ENCODE results near the gene RNF8. TPM values are rescaled to one million over a fixed set of nuclear protein-coding genes. Genes with fewer than 3 reads are reported as not detected.

RNF8 gene
- total and polyA plus RNA-seq, 9 of the 15 experiments (the other 6 are each of a cell fraction or from before 2014, with no cell fraction given), result 10.6 to 47.0 (median 37.5) TPM

DNA sequence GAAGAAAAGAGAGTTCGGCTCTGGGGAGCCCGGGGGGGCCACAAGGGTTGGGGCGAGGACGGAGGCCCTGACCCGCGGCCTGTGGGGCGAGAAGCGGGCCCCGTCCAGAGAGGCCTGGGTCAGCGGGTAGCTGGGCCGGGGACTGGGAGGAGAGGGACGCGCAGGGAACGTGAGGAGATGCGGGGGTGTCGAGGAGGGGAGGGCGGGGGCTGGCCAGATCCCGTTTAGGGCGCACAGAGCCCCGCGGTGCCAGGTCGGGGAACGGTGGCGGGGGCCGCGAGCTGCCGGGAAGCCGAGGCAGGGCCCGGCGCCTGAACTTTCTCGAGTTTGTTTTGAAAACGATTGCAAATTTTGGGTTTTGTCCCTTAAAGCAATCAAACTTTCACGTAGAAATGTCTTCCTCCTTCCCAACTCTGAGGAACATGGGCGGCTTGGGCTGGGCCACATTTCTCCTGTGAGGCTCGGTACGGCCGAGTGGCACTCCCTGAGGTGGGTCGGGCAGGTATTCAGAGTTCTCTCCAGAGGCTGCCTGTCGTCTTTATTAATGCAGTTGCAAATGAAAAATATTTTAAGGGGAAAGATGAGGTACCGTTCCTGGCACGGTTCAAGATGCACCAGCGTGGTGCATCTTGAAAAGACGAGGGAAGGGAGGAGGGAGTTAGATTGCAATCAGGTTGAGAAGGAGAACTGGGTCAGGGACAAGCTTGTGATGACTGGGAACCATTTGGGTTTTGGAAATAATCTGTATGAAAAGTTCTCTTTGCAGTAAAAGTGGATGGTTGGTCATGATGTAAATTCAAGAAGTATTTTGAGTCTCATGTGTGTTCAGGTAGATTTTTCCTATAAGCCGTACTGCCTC, 972 bp downstream of the RNF8 start (continued):
- peak; percentile 17 for TF ChIP-seq TAF1 (IDR thresholded peaks at IDR 0.05; ENCODE audit: control insufficient read depth, extremely low read depth, insufficient read depth, low read length, severe bottlenecking)
- TF ChIP-seq EWSR1 (IDR thresholded peaks at IDR 0.05; ENCODE audit: borderline replicate concordance, low read depth, partially characterized antibody), result no peak
- TF ChIP-seq, protein P1, sequence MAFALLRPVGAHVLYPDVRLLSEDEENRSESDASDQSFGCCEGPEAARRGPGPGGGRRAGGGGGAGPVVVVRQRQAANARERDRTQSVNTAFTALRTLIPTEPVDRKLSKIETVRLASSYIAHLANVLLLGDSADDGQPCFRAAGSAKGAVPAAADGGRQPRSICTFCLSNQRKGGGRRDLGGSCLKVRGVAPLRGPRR (CRISPR knock-in tag; IDR thresholded peaks at IDR 0.05), result no peak
- TF ChIP-seq, protein P2, sequence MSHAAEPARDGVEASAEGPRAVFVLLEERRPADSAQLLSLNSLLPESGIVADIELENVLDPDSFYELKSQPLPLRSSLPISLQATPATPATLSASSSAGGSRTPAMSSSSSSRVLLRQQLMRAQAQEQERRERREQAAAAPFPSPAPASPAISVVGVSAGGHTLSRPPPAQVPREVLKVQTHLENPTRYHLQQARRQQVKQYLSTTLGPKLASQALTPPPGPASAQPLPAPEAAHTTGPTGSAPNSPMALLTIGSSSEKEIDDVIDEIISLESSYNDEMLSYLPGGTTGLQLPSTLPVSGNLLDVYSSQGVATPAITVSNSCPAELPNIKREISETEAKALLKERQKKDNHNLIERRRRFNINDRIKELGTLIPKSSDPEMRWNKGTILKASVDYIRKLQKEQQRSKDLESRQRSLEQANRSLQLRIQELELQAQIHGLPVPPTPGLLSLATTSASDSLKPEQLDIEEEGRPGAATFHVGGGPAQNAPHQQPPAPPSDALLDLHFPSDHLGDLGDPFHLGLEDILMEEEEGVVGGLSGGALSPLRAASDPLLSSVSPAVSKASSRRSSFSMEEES (CRISPR knock-in tag; IDR thresholded peaks at IDR 0.05), result no peak
- TF ChIP-seq PHTF2 (CRISPR knock-in tag; IDR thresholded peaks at IDR 0.05), result no peak
- TF ChIP-seq, protein P3, sequence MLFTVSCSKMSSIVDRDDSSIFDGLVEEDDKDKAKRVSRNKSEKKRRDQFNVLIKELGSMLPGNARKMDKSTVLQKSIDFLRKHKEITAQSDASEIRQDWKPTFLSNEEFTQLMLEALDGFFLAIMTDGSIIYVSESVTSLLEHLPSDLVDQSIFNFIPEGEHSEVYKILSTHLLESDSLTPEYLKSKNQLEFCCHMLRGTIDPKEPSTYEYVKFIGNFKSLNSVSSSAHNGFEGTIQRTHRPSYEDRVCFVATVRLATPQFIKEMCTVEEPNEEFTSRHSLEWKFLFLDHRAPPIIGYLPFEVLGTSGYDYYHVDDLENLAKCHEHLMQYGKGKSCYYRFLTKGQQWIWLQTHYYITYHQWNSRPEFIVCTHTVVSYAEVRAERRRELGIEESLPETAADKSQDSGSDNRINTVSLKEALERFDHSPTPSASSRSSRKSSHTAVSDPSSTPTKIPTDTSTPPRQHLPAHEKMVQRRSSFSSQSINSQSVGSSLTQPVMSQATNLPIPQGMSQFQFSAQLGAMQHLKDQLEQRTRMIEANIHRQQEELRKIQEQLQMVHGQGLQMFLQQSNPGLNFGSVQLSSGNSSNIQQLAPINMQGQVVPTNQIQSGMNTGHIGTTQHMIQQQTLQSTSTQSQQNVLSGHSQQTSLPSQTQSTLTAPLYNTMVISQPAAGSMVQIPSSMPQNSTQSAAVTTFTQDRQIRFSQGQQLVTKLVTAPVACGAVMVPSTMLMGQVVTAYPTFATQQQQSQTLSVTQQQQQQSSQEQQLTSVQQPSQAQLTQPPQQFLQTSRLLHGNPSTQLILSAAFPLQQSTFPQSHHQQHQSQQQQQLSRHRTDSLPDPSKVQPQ (CRISPR knock-in tag; IDR thresholded peaks at IDR 0.05; ENCODE audit: borderline replicate concordance), result no peak
- no peak for TF ChIP-seq CHD1 (IDR thresholded peaks at IDR 0.05; ENCODE audit: low read length)
- TF ChIP-seq NCOA1 (IDR thresholded peaks at IDR 0.05; ENCODE audit: low read depth), result 0 out of 2 replicates have a peak, but pooled peaks have one; percentile 1
- no peak for TF ChIP-seq ATF1 (CRISPR knock-in tag; IDR thresholded peaks at IDR 0.05)
- TF ChIP-seq ATF1 (tag; IDR thresholded peaks at IDR 0.05), result no peak
- no peak for TF ChIP-seq TCF3 (CRISPR knock-in tag; IDR thresholded peaks at IDR 0.05)
- TF ChIP-seq DMBX1 (CRISPR knock-in tag; IDR thresholded peaks at IDR 0.05; ENCODE audit: borderline replicate concordance), result no peak
- TF ChIP-seq ZNF347 (CRISPR knock-in tag; IDR thresholded peaks at IDR 0.05; ENCODE audit: low read depth), result no peak
- no peak for TF ChIP-seq IRF2 (CRISPR knock-in tag; IDR thresholded peaks at IDR 0.05)
- TF ChIP-seq, protein P4, sequence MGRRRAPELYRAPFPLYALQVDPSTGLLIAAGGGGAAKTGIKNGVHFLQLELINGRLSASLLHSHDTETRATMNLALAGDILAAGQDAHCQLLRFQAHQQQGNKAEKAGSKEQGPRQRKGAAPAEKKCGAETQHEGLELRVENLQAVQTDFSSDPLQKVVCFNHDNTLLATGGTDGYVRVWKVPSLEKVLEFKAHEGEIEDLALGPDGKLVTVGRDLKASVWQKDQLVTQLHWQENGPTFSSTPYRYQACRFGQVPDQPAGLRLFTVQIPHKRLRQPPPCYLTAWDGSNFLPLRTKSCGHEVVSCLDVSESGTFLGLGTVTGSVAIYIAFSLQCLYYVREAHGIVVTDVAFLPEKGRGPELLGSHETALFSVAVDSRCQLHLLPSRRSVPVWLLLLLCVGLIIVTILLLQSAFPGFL (CRISPR knock-in tag; IDR thresholded peaks at IDR 0.05), result no peak
- peak; percentile 96 for TF ChIP-seq ZNF263 (CRISPR knock-in tag; IDR thresholded peaks at IDR 0.05; ENCODE audit: borderline replicate concordance)
- TF ChIP-seq EP300 (IDR thresholded peaks at IDR 0.05; ENCODE audit: low read length), result no peak
- TF ChIP-seq NR4A1 (CRISPR knock-in tag; IDR thresholded peaks at IDR 0.05), result no peak
- no peak for TF ChIP-seq NR4A1 (tag; IDR thresholded peaks at IDR 0.05)
- TF ChIP-seq KDM4B (IDR thresholded peaks at IDR 0.05; ENCODE audit: borderline replicate concordance in 2 of 2, low read depth in 1 of 2), result no peak
- TF ChIP-seq ZFX (CRISPR knock-in tag; IDR thresholded peaks at IDR 0.05), result peak; percentile 56
- no peak for TF ChIP-seq CHD2 (IDR thresholded peaks at IDR 0.05; ENCODE audit: low read depth, low read length)
